ENCODE data around the gene DCTN3.

DCTN3 gene

GRCh38 chr9:34620061-34620994 lies at the start of gene DCTN3:
Gene DCTN3, minus strand, starts transcription at chr9:34620495. Its CDS starts 31 bp downstream, at chr9:34620464.
- peak; percentile 71 to 92 for DNase-seq (ENCODE audit: low read depth in 1 of 2, low spot score in 1 of 2)

- peak; percentile 60 to 78 for DNase-seq (ENCODE audit: low read depth in 1 of 2, low spot score in 1 of 2)
Measured at GRCh38 chr9:34665381-34666250, 45.3 kb upstream of the DCTN3 start.

GRCh38 chr9:34665067-34665380 lies 44.7 kb upstream of the DCTN3 start:
- DNase-seq (ENCODE audit: low read depth in 1 of 2, low spot score in 1 of 2) = no peak

GRCh38 chr9:34664281-34665066 lies 44.2 kb upstream of the DCTN3 start:
- peak; percentile 12 to 54 for DNase-seq (ENCODE audit: low read depth in 1 of 2, low spot score in 1 of 2)

GRCh38 chr9:34663303-34663605 lies 43.0 kb upstream of the DCTN3 start:
- no peak for DNase-seq (ENCODE audit: low read depth in 1 of 2, low spot score in 1 of 2)

- no peak for DNase-seq (ENCODE audit: low read depth in 1 of 2, low spot score in 1 of 2)
Measured at GRCh38 chr9:34662526-34663302, 42.4 kb upstream of the DCTN3 start, which contains the start of gene CCL27. Gene CCL27, minus strand, starts transcription at chr9:34662657. Its CDS starts 24 bp downstream, at chr9:34662633.

GRCh38 chr9:34659592-34660253 lies 39.4 kb upstream of the DCTN3 start:
- DNase-seq (ENCODE audit: low read depth in 1 of 2, low spot score in 1 of 2) = no peak

GRCh38 chr9:34658461-34658860 lies 38.2 kb upstream of the DCTN3 start:
- no peak for DNase-seq (ENCODE audit: low read depth in 1 of 2, low spot score in 1 of 2)

GRCh38 chr9:34656992-34657391 lies 36.7 kb upstream of the DCTN3 start:
- DNase-seq (ENCODE audit: low read depth in 1 of 2, low spot score in 1 of 2) = no peak

- DNase-seq (ENCODE audit: low read depth in 1 of 2, low spot score in 1 of 2) = no peak
Measured at GRCh38 chr9:34655394-34655793, 35.1 kb upstream of the DCTN3 start.

- DNase-seq (ENCODE audit: low read depth in 1 of 2, low spot score in 1 of 2) = no peak
Measured at GRCh38 chr9:34654323-34655051, 34.2 kb upstream of the DCTN3 start.

- no peak for DNase-seq (ENCODE audit: low read depth in 1 of 2, low spot score in 1 of 2)
Measured at GRCh38 chr9:34653151-34654072, 33.1 kb upstream of the DCTN3 start.

GRCh38 chr9:34652602-34653000 lies 32.3 kb upstream of the DCTN3 start:
- DNase-seq (ENCODE audit: low read depth in 1 of 2, low spot score in 1 of 2) = no peak

GRCh38 chr9:34651876-34652601 lies 31.7 kb upstream of the DCTN3 start, which contains the start of gene IL11RA:
Gene IL11RA, plus strand, starts transcription at chr9:34652185. Its CDS starts 3,033 bp downstream, at chr9:34655218.
- peak in 1 of 2 donors; percentile 55 for DNase-seq (ENCODE audit: low read depth in 1 of 2, low spot score in 1 of 2)

GRCh38 chr9:34651321-34651720 lies 31.0 kb upstream of the DCTN3 start:
- no peak for DNase-seq (ENCODE audit: low read depth in 1 of 2, low spot score in 1 of 2)

GRCh38 chr9:34650816-34651215 lies 30.5 kb upstream of the DCTN3 start:
- DNase-seq (ENCODE audit: low read depth in 1 of 2, low spot score in 1 of 2) = no peak

- DNase-seq (ENCODE audit: low read depth in 1 of 2, low spot score in 1 of 2) = no peak
Measured at GRCh38 chr9:34648673-34649072, 28.4 kb upstream of the DCTN3 start.
